ENCODE data around the gene RASA1.

The RASA1 gene

DNA sequence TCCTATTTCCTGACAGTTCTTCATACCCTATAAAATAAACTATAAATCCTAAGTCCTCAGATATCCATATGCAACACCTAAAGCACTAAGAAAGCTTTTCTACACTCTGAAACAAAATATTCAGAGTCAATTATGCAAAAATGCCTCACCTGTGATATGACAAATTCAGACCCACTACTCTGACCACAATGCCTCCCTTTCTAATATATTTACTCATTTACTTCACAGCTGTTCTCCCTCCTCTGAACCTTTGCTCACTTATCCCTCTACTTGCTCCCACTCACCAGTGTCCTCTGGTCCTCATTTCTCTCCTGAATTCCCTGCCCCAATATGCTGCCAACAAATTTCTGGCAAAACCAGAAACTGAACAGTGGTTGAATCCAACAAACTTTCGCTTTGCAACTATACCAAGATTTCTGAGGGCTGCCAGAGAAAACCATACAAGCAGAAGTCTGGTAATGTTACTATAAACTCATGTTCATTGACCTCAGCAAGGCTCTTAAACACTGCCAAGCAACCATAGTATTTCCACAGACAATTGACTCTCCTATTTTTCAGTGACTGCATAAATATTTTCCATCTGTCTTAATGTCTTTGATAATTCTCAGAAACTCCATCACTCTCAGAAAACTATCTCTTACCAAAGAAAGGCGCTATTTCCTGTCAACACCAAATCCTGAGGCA, 137.9 kb downstream of the RASA1 start:
- DNase-seq, result no peak

- DNase-seq, result no peak
These were observed 140.5 kb downstream of the RASA1 start for GRCh38 chr5:87408204-87408603.

GRCh38 chr5:87410931-87411330, 143.2 kb downstream of the RASA1 start:
- no peak for DNase-seq

GRCh38 chr5:87411586-87411972, 143.9 kb downstream of the RASA1 start:
- DNase-seq, result no peak

GRCh38 chr5:87411973-87412629, 144.4 kb downstream of the RASA1 start:
- DNase-seq, result peak; percentile 50

DNA sequence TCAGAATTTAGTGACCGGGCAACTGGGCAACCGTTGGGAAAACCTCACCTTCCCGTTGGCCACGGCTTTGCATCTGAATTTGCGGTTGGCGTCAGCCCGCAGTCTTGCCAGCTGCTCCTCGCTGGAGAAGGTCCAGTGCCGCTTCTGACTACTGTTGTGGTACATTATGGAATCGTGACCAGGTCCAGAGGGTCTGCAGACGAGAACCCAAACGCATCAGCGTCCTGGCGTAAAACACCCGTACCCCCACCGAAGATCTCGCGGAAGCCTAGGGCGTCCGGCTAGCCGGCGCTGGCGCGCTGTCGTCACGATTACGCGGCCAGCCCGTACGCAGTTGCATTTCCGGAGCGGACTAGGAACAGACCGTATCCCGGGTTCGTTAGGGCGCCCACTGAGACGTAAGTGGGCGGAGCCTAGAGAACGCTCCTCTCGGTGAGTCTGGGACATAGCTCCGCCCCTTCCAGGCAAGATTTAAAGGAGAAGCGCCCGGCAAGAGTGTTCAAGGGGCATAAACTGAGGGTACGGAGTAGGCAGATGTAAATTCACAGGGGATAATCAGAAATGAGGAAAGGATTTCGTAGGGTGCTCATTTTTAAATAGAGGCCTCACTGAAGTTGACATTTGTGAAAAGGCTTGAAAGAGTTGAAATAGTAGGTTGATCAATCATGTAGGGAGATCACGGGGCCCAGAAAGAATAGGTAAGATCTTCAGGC, 145.1 kb downstream of the RASA1 start, which contains the start of gene CCNH:
TSS of gene CCNH (minus strand) at position 301 of the 713 bp plus-strand sequence. CDS start at position 165, 136 bp downstream.
- peak; percentile 97 for DNase-seq

DNA sequence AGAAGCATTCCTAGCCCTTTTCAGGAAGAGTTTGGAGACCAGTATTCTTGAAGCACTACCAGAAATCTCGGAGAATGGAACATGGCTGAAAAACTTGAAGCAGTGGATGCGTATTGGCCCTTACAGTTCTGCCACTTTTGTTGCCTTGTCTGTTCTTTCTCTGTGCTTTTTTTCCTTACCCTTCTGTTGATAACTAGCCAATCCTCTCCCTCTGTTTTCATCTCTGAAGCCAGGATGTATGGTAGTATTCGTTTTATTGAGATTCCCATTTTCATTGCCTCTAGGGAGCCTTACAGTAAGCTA, 145.6 kb downstream of the RASA1 start:
- no peak for DNase-seq

GRCh38 chr5:87418506-87418905, 150.8 kb downstream of the RASA1 start:
- DNase-seq, result no peak

DNA sequence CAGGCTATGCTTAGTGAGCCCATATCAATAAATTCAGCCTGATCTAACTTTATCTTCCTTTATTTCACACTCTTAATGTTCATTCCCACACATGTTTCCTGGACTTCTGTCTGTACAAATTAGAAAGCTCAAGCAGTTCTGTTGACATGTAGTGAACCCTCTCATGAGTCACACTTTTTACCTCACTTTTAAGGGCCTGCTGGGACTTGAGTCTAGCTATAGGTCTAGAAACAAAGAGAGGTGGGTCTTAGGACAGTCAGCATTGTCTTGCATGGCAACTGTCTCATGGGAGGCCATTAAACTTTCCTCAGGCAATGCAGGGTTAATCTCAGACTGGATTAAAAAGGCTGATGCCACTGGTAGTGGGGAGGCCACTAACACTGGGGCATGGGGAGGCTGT, 153.6 kb downstream of the RASA1 start:
- no peak for DNase-seq

DNA sequence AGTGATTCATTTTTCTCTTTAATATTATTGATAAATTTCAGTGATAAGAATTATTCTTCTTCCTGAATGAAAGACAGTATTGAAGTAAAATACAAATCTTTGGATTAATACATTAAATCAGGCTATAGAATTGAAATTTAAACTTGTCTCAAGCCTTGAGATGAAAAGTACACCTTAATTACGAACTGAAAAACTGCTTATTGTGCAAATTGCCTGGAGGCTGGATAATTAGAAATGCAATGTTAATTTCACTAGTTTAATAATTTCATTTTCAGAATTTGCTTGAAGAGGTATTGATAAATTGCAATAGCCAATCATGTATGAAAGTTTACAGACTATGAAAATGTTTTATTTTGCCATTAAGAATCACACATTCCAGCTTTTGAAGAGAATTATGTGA, 156.1 kb downstream of the RASA1 start:
- no peak for DNase-seq

DNA sequence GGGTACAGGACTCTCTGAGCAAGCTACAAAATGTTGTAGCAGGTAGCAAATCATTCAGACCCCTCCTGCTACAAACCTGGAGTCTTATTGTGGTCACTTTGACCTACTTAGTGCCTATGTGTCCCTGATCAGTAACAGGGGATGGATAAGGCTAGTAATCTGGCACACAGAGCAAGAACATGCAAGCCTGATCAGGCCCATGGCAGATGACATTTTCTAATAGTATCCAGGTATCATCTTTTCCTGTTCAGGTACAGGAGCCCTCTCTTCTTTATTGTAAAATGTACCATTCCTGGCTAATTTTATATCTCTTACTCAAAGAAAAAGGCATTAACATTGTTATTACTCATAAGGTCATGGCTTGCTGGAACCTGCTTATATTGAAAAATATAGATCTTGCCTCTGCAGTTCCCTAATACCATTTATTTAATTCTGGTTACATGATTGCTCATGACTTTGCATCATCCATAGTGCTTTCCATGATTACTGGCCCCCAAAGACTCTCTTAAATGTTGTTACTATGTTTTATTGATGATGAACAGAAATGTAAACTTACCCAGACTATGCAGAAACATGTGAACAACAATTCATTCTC, 163.3 kb downstream of the RASA1 start:
- DNase-seq, result no peak

- DNase-seq, result no peak
These were observed 164.8 kb downstream of the RASA1 start for GRCh38 chr5:87432460-87432859.

GRCh38 chr5:87433945-87434344, 166.3 kb downstream of the RASA1 start:
- no peak for DNase-seq

GRCh38 chr5:87434461-87434860, 166.8 kb downstream of the RASA1 start:
- DNase-seq, result no peak

DNA sequence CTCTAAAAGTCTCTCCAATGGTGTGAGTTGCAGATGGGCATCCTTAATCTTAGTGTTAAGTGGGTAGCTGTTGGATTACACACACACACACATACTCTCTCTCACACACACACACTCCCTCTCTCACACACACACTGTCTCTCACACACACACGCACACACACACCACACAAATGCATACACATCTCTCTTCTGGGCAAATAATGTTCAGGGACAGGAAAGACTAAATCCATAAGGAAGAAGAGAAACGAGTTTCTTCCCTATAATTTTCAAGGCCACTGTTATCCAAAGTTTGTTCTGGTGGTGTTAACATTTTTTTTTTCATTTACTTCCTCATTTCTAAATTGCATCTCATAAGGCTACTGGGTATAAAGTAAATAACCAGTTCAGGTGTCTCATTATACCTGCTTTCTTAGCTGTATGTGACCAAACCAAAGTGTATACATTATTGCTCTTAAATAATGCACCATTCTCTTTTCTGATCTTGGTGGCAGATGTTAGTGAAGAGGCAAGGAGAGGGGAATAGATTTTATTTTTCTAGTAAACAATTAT, 167.5 kb downstream of the RASA1 start:
- DNase-seq, result no peak

GRCh38 chr5:87437724-87438123, 170.0 kb downstream of the RASA1 start:
- DNase-seq, result no peak

DNA sequence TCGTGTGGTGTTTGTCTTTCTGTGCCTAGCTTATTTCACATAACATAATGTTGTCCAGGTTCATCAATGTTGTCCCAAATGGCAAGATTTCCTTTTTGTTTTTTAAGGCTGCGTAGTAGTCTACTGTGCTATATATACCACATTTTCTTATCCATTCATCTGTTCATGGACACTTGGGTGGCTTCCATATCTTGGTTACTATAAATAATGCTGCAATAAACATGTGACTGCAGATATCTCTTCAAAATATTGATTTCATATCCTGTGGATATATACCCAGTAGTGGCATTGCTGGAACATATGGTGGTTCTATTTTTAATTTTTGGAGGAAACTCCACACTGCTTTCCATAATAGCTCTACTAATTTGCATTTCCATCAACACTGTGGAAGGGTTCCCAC, 170.5 kb downstream of the RASA1 start:
- DNase-seq, result no peak
